Measurements from ENCODE around the gene PCDHGA1.
"Not testable (repeated sequence)": the region's sequence is repeated elsewhere in the genome, so short reads cannot be mapped to it uniquely, and the experiment has no call there.

DNA sequence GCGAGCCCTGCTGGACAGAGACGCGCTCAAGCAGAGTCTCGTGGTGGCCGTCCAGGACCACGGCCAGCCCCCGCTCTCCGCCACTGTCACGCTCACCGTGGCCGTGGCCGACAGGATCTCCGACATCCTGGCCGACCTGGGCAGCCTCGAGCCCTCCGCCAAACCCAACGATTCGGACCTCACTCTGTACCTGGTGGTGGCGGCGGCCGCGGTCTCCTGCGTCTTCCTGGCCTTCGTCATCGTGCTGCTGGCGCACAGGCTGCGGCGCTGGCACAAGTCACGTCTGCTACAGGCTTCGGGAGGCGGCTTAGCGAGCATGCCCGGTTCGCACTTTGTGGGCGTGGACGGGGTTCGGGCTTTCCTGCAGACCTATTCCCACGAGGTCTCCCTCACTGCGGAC lies 2.3 kb downstream of the PCDHGA1 start:
- TF ChIP-seq, protein P1, sequence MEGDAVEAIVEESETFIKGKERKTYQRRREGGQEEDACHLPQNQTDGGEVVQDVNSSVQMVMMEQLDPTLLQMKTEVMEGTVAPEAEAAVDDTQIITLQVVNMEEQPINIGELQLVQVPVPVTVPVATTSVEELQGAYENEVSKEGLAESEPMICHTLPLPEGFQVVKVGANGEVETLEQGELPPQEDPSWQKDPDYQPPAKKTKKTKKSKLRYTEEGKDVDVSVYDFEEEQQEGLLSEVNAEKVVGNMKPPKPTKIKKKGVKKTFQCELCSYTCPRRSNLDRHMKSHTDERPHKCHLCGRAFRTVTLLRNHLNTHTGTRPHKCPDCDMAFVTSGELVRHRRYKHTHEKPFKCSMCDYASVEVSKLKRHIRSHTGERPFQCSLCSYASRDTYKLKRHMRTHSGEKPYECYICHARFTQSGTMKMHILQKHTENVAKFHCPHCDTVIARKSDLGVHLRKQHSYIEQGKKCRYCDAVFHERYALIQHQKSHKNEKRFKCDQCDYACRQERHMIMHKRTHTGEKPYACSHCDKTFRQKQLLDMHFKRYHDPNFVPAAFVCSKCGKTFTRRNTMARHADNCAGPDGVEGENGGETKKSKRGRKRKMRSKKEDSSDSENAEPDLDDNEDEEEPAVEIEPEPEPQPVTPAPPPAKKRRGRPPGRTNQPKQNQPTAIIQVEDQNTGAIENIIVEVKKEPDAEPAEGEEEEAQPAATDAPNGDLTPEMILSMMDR (IDR thresholded peaks at IDR 0.05 in 4 of 5, conservative IDR thresholded peaks at IDR 0.05 in 1 of 5), result not testable (repeated sequence)
- TF ChIP-seq POLR2A (IDR thresholded peaks at IDR 0.05), result not testable (repeated sequence)
